Brain microvascular endothelial cell (primary cell): Measurements from ENCODE around the gene AGBL1.
"Not testable (repeated sequence)": the region's sequence is repeated elsewhere in the genome, so short reads cannot be mapped to it uniquely, and the experiment has no call there.

ENCODE experiments used
- DNase-seq: peaks from one replicate; pipeline ENCODE4 v3.0.0-alpha.2; 2020
- H3K27ac ChIP-seq: fragments of 250-450 bp; sonication (Bioruptor Pico); 2 replicates; pipeline ENCODE4 v1.5.1; 2020; ENCODE audit warnings: mild to moderate bottlenecking, moderate library complexity
- H3K27me3 ChIP-seq: fragments of 250-450 bp; sonication (Bioruptor Pico); replicated peaks from 2 replicates; pipeline ENCODE4 v1.5.1; 2020; ENCODE audit warnings: mild to moderate bottlenecking
- H3K36me3 ChIP-seq: fragments of 250-450 bp; sonication (Bioruptor Pico); replicated peaks from 2 replicates; pipeline ENCODE4 v1.5.1; 2020; ENCODE audit warnings: mild to moderate bottlenecking
- H3K4me3 ChIP-seq: 2 replicates; pipeline ENCODE4 v1.5.1; 2011; ENCODE audit warnings: low read depth, mild to moderate bottlenecking, control low read depth, low read length, moderate library complexity
- CTCF ChIP-seq: IDR thresholded peaks from 2 replicates; pipeline ENCODE4 v1.5.1; 2011; ENCODE audit warnings: low read depth, mild to moderate bottlenecking, moderate library complexity, low read length, control low read depth, inconsistent platforms; ENCODE audit errors: missing control alignments
- in situ Hi-C: cut with HindIII; loops from 2 replicates; pipeline ENCODE4 v1.10.0; 2017; ENCODE audit warnings: low sequenced_read_pairs, low pct_ligation_motif_present

AGBL1 gene

GRCh38 chr15:86506401-86506800 lies 426.7 kb downstream of the AGBL1 start:
- no peak for TF ChIP-seq CTCF
- in situ Hi-C loops = no loop called here
- no peak overlapping the region for H3K4me3 ChIP-seq
- H3K27ac ChIP-seq = no peak overlapping the region
- no peaks in the 10 kb centered on the region for H3K27me3 ChIP-seq
- no peaks in the 10 kb centered on the region for H3K36me3 ChIP-seq
- DNase-seq = no peak

- Histone ChIP-seq H3K27me3 (no peaks in the 10 kb centered on the region), H3K4me3 (no peak overlapping the region), H3K27ac (no peak overlapping the region), H3K36me3 (no peaks in the 10 kb centered on the region)
- TF ChIP-seq CTCF = no peak
- in situ Hi-C loops = no loop called here
- no peak for DNase-seq
Measured at GRCh38 chr15:86515625-86516024, 436.0 kb downstream of the AGBL1 start.

GRCh38 chr15:86522721-86523120 lies 443.1 kb downstream of the AGBL1 start:
- in situ Hi-C loops = no loop called here
- DNase-seq = no peak
- TF ChIP-seq CTCF = no peak
- H3K4me3 ChIP-seq = no peak overlapping the region
- H3K36me3 ChIP-seq = no peaks in the 10 kb centered on the region
- H3K27ac ChIP-seq = no peak overlapping the region
- no peaks in the 10 kb centered on the region for H3K27me3 ChIP-seq

GRCh38 chr15:86526938-86527690 lies 447.4 kb downstream of the AGBL1 start:
- no peak for TF ChIP-seq CTCF
- H3K27me3 ChIP-seq = no peaks in the 10 kb centered on the region
- H3K36me3 ChIP-seq = no peaks in the 10 kb centered on the region
- no peak for DNase-seq
- H3K27ac ChIP-seq = no peak overlapping the region
- no peak overlapping the region for H3K4me3 ChIP-seq
- in situ Hi-C loops = no loop called here

GRCh38 chr15:86528094-86528493 lies 448.4 kb downstream of the AGBL1 start:
- H3K4me3 ChIP-seq, H3K36me3 ChIP-seq, H3K27me3 ChIP-seq, DNase-seq, H3K27ac ChIP-seq, in situ Hi-C loops: not testable (repeated sequence)

GRCh38 chr15:86538141-86538540 lies 458.5 kb downstream of the AGBL1 start:
- Histone ChIP-seq H3K36me3 (no peaks in the 10 kb centered on the region), H3K27ac (no peak overlapping the region), H3K27me3 (no peaks in the 10 kb centered on the region), H3K4me3 (no peak overlapping the region)
- in situ Hi-C loops = no loop called here
- TF ChIP-seq CTCF = no peak
- DNase-seq = no peak
